Activated CD8-positive, alpha-beta T cell treated with anti-CD3 and anti-CD28 coated beads, Interleukin-2, amount 10 ng/mL, durations not matched to agents 7 days and 5 days (primary cell): ENCODE results near the gene PDGFD. TPM values are rescaled to one million over a fixed set of nuclear protein-coding genes. Genes with fewer than 3 reads are reported as not detected.

ENCODE experiments used
- ATAC-seq: fragments of 150-1000 bp; cut with Tn5 transposase; one replicate; pipeline ENCODE4 v1.10.0; 2021; ENCODE audit warnings: moderate library complexity
- CTCF ChIA-PET: fragments of 350-600 bp; sonication (Branson Sonifier 250); formaldehyde crosslinking; loops from one replicate; lab custom pipeline; 2021; ENCODE audit warnings: antibody characterized with exemption; lab: Charles Lee
- POLR2A ChIA-PET: fragments of 350-600 bp; sonication (Branson Sonifier 250); formaldehyde crosslinking; loops from one replicate; lab custom pipeline; 2021; ENCODE audit warnings: antibody characterized with exemption; lab: Charles Lee
- DNase-seq: peaks from one replicate; pipeline ENCODE4 v3.0.0-alpha.2; 2020
- H3K27ac Mint-ChIP-seq: one replicate; pipeline ENCODE4 v1.8.0; 2021; ENCODE audit warnings: mild to moderate bottlenecking, mixed read lengths
- H3K27me3 Mint-ChIP-seq: one replicate; pipeline ENCODE4 v1.8.0; 2021; ENCODE audit warnings: low read depth, mixed read lengths
- H3K36me3 Mint-ChIP-seq: one replicate; pipeline ENCODE4 v1.8.0; 2021; ENCODE audit warnings: low read depth, mixed read lengths
- H3K4me1 Mint-ChIP-seq: one replicate; pipeline ENCODE4 v1.8.0; 2021; ENCODE audit warnings: low read depth, mixed read lengths
- H3K4me3 Mint-ChIP-seq: one replicate; pipeline ENCODE4 v1.8.0; 2021; ENCODE audit warnings: mild to moderate bottlenecking, mixed read lengths
- H3K9me3 Mint-ChIP-seq: one replicate; pipeline ENCODE4 v1.8.0; 2022; ENCODE audit warnings: mixed read lengths; ENCODE audit not compliant: insufficient read depth
- total RNA-seq, 2 experiments: library from RNA; stranded (reverse); gene quantifications; one replicate each; pipeline ENCODE4 v1.2.3, GENCODE V29; 2021

Gene PDGFD
- total RNA-seq, 2 experiments from 2014 or later = 0.08 TPM; not detected in 1

- no peaks in the 10 kb centered on the region for H3K36me3 Mint-ChIP-seq
- H3K27me3 Mint-ChIP-seq = no peaks in the 10 kb centered on the region
- no peak overlapping the region for H3K4me3 Mint-ChIP-seq
- ChIA-PET CTCF (no interaction called here), POLR2A (no interaction called here)
- ATAC-seq = no peak
- no peak for DNase-seq
- H3K4me1 Mint-ChIP-seq = no peaks in the 10 kb centered on the region
- no peaks in the 10 kb centered on the region for H3K9me3 Mint-ChIP-seq
- H3K27ac Mint-ChIP-seq = no peak overlapping the region
These were observed 269.3 kb downstream of the PDGFD start for GRCh38 chr11:103894673-103895072.

- ATAC-seq = no peak
- Mint-ChIP-seq H3K27ac (no peak overlapping the region), H3K27me3 (no peaks in the 10 kb centered on the region), H3K4me3 (no peak overlapping the region), H3K4me1 (no peaks in the 10 kb centered on the region), H3K9me3 (peaks cover 3% of the 10 kb centered on the region), H3K36me3 (no peaks in the 10 kb centered on the region)
- no peak for DNase-seq
- ChIA-PET POLR2A (no interaction called here), CTCF (no interaction called here)
These were observed 269.9 kb downstream of the PDGFD start for GRCh38 chr11:103894034-103894433.

GRCh38 chr11:103893371-103893770, 270.6 kb downstream of the PDGFD start:
- Mint-ChIP-seq H3K36me3 (no peaks in the 10 kb centered on the region), H3K9me3 (peaks cover 3% of the 10 kb centered on the region), H3K4me3 (no peak overlapping the region), H3K4me1 (no peaks in the 10 kb centered on the region), H3K27me3 (no peaks in the 10 kb centered on the region), H3K27ac (no peak overlapping the region)
- no peak for ATAC-seq
- no peak for DNase-seq
- CTCF ChIA-PET = no interaction called here
- POLR2A ChIA-PET = no interaction called here

- ChIA-PET POLR2A (no interaction called here), CTCF (no interaction called here)
- peaks cover 3% of the 10 kb centered on the region for H3K9me3 Mint-ChIP-seq
- no peak overlapping the region for H3K4me3 Mint-ChIP-seq
- H3K27me3 Mint-ChIP-seq = no peaks in the 10 kb centered on the region
- ATAC-seq = no peak
- H3K36me3 Mint-ChIP-seq = no peaks in the 10 kb centered on the region
- no peak for DNase-seq
- no peaks in the 10 kb centered on the region for H3K4me1 Mint-ChIP-seq
- H3K27ac Mint-ChIP-seq = no peak overlapping the region
These were observed 271.3 kb downstream of the PDGFD start for GRCh38 chr11:103892603-103893002.

- ATAC-seq (no peak), DNase-seq (no peak)
- no peaks in the 10 kb centered on the region for H3K36me3 Mint-ChIP-seq
- H3K9me3 Mint-ChIP-seq = peaks cover 3% of the 10 kb centered on the region
- no peak overlapping the region for H3K27ac Mint-ChIP-seq
- no peaks in the 10 kb centered on the region for H3K4me1 Mint-ChIP-seq
- H3K4me3 Mint-ChIP-seq = no peak overlapping the region
- no peaks in the 10 kb centered on the region for H3K27me3 Mint-ChIP-seq
- ChIA-PET CTCF (no interaction called here), POLR2A (no interaction called here)
These were observed 273.3 kb downstream of the PDGFD start for GRCh38 chr11:103890654-103891053.

- Mint-ChIP-seq H3K9me3 (peaks cover 3% of the 10 kb centered on the region), H3K36me3 (no peaks in the 10 kb centered on the region), H3K27ac (no peak overlapping the region), H3K27me3 (no peaks in the 10 kb centered on the region), H3K4me3 (no peak overlapping the region), H3K4me1 (no peaks in the 10 kb centered on the region)
- POLR2A ChIA-PET = no interaction called here
- ATAC-seq = no peak
- CTCF ChIA-PET = no interaction called here
- DNase-seq = no peak
These were observed 274.3 kb downstream of the PDGFD start for GRCh38 chr11:103889679-103890078.

GRCh38 chr11:103888541-103888951, 275.4 kb downstream of the PDGFD start:
- Mint-ChIP-seq H3K27ac (no peak overlapping the region), H3K36me3 (no peaks in the 10 kb centered on the region), H3K4me3 (no peak overlapping the region), H3K9me3 (peaks cover 3% of the 10 kb centered on the region), H3K4me1 (no peaks in the 10 kb centered on the region), H3K27me3 (no peaks in the 10 kb centered on the region)
- DNase-seq (no peak), ATAC-seq (no peak)
- ChIA-PET CTCF (no interaction called here), POLR2A (no interaction called here)

GRCh38 chr11:103887001-103887658, 276.8 kb downstream of the PDGFD start:
- no peaks in the 10 kb centered on the region for H3K4me1 Mint-ChIP-seq
- ChIA-PET CTCF (no interaction called here), POLR2A (no interaction called here)
- no peaks in the 10 kb centered on the region for H3K36me3 Mint-ChIP-seq
- H3K9me3 Mint-ChIP-seq = peaks cover 3% of the 10 kb centered on the region
- no peak overlapping the region for H3K4me3 Mint-ChIP-seq
- DNase-seq (no peak), ATAC-seq (no peak)
- H3K27me3 Mint-ChIP-seq = no peaks in the 10 kb centered on the region
- no peak overlapping the region for H3K27ac Mint-ChIP-seq

- ATAC-seq = no peak
- H3K27me3 Mint-ChIP-seq = no peaks in the 10 kb centered on the region
- no peak for DNase-seq
These were observed 280.1 kb downstream of the PDGFD start for GRCh38 chr11:103883856-103884255.

GRCh38 chr11:103883291-103883690, 280.7 kb downstream of the PDGFD start:
- DNase-seq = no peak
- ChIA-PET POLR2A (no interaction called here), CTCF (no interaction called here)
- Mint-ChIP-seq H3K9me3 (no peaks in the 10 kb centered on the region), H3K27ac (no peak overlapping the region), H3K4me3 (no peak overlapping the region), H3K4me1 (no peaks in the 10 kb centered on the region), H3K27me3 (no peaks in the 10 kb centered on the region), H3K36me3 (no peaks in the 10 kb centered on the region)
- ATAC-seq = no peak

More at GRCh38 chr11:103883856-103884255, 280.1 kb downstream of the PDGFD start:
- Mint-ChIP-seq H3K36me3 (no peaks in the 10 kb centered on the region), H3K4me3 (no peak overlapping the region), H3K9me3 (no peaks in the 10 kb centered on the region), H3K4me1 (no peaks in the 10 kb centered on the region), H3K27ac (no peak overlapping the region)
- CTCF ChIA-PET = no interaction called here
- POLR2A ChIA-PET = no interaction called here

- H3K4me3 Mint-ChIP-seq = no peak overlapping the region
- H3K9me3 Mint-ChIP-seq = no peaks in the 10 kb centered on the region
- no peaks in the 10 kb centered on the region for H3K36me3 Mint-ChIP-seq
- H3K27me3 Mint-ChIP-seq = no peaks in the 10 kb centered on the region
- DNase-seq = no peak
- H3K27ac Mint-ChIP-seq = no peak overlapping the region
- POLR2A ChIA-PET = no interaction called here
- H3K4me1 Mint-ChIP-seq = no peaks in the 10 kb centered on the region
- CTCF ChIA-PET = no interaction called here
- ATAC-seq = no peak
These were observed 282.4 kb downstream of the PDGFD start for GRCh38 chr11:103881584-103881983.

GRCh38 chr11:103880968-103881367, 283.0 kb downstream of the PDGFD start:
- Mint-ChIP-seq H3K27ac (no peak overlapping the region), H3K4me1 (no peaks in the 10 kb centered on the region), H3K9me3 (no peaks in the 10 kb centered on the region), H3K4me3 (no peak overlapping the region), H3K27me3 (no peaks in the 10 kb centered on the region), H3K36me3 (no peaks in the 10 kb centered on the region)
- DNase-seq (no peak), ATAC-seq (no peak)
- CTCF ChIA-PET = no interaction called here
- POLR2A ChIA-PET = no interaction called here

- POLR2A ChIA-PET = no interaction called here
- no peak for ATAC-seq
- Mint-ChIP-seq H3K27ac (no peak overlapping the region), H3K4me1 (no peaks in the 10 kb centered on the region), H3K9me3 (no peaks in the 10 kb centered on the region), H3K27me3 (no peaks in the 10 kb centered on the region), H3K36me3 (no peaks in the 10 kb centered on the region), H3K4me3 (no peak overlapping the region)
- CTCF ChIA-PET = no interaction called here
- DNase-seq = no peak
These were observed 285.3 kb downstream of the PDGFD start for GRCh38 chr11:103878646-103879045.
